Activated CD4-positive, alpha-beta T cell treated with anti-CD3 and anti-CD28 coated beads, Interleukin-2, amount 50 U/mL, for 4 hours (primary cell): Measurements from ENCODE around the gene RAB4A.
"Not testable (repeated sequence)": the region's sequence is repeated elsewhere in the genome, so short reads cannot be mapped to it uniquely, and the experiment has no call there.

Source experiments
- DNase-seq, 2 experiments: peaks; one replicate each; pipeline ENCODE4 v3.0.0-alpha.2; 2020

Gene RAB4A

GRCh38 chr1:229300099-229300757 is 29.3 kb downstream of the RAB4A start:
- no peak for DNase-seq

GRCh38 chr1:229302740-229303139 is 31.8 kb downstream of the RAB4A start:
- DNase-seq = no peak

DNA sequence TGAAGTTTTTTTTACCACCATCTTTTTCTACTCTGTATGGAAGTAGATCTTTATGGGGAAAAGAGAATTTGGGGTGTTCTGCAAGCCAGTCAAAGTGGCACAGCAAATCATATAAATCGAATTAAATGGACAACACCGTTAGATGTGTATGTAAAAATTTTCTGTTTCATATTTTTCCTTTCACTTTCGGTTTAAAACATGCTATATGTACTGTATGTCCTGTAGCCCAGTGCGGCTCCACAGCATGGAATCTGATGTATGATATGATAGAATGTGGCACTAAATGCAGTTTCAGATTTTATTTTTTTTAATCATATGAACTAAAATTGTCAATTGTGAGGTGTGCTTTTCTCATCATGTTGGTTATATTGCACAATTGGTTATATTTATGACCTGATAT is 32.9 kb downstream of the RAB4A start:
- no peak for DNase-seq

DNA sequence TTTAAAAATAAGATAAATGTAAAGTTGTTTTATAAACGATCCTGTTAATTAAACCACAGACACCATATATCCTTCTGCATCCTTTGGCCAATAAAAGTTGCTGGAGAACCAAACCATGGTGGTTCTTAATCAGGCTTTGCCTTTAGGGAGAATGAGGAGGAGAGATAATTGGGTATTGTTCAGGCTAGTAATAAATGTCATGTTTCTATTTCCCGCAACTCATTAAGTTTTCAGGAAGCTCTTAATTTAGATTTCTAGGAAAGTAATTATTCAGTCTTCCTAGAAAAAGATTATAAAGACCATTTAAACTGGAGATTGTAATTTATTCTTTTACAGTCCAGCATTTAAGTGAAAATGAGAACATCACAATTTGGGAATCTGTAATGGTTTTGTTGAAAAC is 34.5 kb downstream of the RAB4A start:
- no peak for DNase-seq

DNA sequence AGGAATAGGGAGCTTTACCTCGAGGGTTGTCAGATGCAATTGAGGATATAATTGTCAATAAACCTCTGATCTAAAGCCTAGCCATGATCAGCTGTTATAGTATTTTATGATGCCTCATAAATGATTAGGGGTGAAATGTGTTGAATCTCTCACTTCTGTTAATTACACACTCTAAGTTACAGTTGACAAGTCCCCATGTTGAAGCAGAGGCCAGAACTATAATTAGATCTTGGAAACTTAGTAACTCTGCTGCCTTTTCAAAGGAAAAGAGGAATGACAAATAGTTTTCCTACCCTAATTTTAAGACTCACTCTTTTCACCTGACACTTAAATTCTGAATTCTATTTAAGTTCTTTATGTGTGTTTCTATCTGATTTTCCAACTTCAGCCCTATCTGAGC is 38.2 kb downstream of the RAB4A start:
- DNase-seq = no peak

DNA sequence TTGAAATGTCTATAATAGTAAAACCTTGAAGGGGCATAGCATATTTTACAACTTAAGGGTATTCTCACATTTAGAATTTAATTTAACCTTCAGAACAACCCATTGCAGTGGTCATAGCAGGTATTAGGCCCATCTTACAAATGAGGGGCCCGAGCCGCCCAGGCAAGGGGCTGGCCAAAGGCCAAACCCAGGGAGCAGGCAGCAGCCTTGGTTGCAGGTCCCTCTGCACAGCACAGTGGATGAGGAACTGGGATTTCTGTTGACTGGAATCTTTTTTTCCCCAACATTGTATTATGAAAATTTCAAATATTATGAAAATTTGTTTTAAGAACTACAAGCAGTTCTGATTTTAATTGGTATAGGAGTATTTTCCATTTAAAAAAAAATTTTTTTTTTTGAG is 38.8 kb downstream of the RAB4A start:
- DNase-seq = no peak

- no peak for DNase-seq
These were observed 39.9 kb downstream of the RAB4A start for GRCh38 chr1:229310833-229311232.

- DNase-seq = no peak
These were observed 45.3 kb downstream of the RAB4A start for GRCh38 chr1:229316166-229316565.

DNA sequence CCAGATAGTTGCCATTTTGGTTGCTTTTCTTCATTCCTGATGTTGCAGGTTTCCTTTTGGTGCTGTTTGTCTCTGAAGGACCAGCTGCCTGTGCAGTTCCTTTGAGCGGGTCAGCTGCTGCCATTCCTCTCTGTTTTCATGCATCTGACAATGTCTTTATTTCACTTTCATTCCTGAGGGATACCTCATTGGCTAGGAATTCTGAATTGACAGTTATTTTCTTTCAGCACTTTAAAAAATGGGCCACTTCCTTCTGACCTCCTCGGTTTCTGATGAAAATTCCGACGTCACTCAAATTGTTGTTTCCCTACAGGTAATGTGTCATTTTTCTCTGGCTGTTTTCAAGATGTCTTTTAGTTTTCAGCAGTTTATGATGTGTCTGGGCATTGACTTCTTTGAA is 47.1 kb downstream of the RAB4A start:
- DNase-seq = no peak

DNA sequence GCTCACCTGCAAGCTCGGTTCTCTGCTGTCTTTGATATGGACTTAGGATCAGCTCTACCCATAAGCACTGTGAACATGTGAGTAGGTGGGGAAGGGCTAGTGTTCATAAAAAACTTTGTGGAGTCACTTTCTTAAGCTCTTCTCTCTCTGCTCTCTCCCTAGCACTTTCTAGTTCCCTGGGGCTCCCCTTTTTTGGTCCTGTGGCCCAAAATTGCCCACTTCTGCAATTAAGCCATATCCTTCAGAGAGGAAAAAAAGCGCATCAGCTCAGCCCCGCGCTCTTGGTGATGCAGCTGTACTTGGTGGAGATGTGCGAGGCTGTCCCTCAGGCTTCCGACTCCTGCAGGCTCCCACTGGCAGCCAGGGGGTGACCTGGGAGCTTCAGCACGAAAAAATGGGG is 48.6 kb downstream of the RAB4A start:
- DNase-seq = no peak

- DNase-seq = no peak
These were observed 52.3 kb downstream of the RAB4A start for GRCh38 chr1:229323201-229323600.

DNA sequence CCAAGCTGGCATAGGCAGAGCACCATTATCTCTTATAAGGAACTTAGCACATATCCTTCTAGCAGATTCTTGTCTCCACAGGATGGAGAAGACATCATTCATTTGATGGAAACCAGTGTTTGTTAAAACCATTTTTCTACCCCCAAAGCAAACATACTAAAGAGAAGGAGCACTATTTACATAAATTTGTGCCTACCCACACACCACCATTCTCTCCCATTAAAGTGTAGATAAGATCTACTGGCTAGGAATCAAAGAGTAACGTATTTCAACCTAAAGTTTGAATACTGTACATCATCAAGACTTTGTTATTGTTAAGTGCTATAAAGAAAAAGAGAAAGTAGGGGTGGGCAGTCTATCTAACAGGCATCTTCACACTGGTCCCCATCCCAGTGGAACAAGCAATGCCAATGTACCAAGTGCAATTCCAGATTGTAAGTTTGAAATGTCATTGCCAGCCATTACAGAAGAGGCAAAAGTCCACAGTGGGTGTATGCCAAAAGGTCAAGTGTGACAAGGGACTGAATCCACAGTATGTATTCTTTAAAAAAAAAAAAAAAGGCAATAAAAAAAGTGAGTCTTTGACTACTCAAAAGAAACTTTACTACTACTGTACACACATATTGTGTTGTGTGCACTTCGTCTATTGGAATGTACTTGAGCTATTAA is 53.1 kb downstream of the RAB4A start:
- DNase-seq = no peak

DNA sequence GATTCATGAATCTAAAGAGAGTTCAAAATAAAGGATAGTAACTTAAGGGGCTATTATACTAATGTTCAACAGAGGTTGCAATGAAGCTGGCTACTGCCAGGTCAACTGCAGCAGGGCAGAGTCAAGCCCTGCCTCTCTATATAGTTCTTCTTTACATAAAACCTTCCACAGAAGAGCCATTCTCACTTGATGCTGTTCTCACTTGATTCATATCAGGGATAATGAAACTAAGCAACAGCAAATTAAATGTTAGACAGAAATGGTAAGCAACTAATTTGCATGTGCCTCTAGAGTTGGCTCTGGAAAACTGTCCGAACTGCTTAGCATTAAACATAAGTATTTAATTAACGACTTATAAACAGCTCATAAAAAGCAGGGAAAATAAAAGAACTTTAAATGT is 54.5 kb downstream of the RAB4A start:
- no peak for DNase-seq

DNA sequence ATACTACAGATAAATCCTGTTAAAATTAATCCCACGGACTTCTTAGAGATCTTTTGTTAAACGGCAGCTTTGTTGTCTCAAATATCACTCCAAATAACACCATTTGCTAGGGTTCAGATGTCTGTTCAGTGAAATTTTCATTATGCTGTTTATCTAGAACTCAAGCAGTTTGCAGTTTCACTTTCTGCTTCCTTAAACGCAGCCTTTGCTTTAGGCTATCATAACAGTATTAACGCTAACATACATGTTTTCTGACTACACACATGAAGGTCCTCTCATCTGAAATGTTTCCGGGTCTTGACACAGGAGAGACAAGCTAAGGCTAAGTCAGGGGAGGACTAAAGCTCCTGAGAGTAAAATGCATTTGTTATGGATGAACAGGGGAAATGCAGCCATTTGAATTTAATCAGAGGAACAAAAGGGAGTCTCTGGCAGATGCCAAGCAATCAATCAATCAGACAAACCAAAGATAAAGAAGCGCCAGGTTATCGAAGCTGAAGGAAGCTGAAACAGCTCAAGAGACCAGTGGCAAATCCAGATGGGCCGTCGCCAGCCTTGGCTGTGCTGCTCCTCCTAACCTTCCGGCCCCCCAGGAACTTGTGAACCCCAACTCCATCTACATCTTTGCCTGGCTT is 55.1 kb downstream of the RAB4A start:
- DNase-seq = no peak

DNA sequence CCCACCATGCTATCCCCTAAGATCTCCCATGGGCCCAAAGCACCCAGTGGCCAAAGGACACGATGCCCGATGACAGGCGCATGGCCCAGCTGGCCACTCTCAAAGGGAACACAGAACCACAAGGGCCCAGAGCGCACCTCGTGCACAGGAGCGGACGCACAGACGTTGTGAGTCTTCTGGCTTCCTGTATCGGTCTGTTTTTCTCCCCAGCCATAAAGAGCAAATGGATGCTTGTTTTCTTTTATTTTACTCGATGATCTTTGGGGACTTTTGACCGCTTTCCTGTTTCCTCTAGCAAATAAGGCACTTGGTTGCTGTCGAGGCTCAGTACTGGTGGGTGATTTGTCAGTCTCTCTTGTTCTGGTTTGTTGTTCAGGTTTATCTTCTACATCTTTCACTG is 55.7 kb downstream of the RAB4A start:
- DNase-seq = no peak

DNA sequence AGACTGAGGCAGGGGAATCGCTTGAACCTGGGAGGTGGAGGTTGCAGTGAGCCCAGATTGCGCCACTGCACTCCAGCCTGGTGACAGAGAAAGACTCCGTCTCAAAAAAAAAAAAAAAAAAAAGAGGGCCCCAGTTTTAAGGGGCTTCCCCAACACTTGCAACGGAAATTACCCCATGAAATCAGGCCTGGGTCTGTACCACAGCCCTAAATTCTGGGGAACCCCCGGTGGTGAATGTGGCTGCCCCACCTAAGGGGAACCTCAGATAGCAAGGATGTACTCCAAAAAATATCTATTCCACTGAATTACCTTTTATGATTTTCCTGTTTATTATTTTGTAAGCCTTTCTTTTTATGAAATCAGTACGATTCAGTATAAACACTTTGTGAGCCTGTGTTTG is 56.9 kb downstream of the RAB4A start:
- not testable (repeated sequence) for DNase-seq

GRCh38 chr1:229328598-229329362 is 57.9 kb downstream of the RAB4A start:
- DNase-seq = no peak

GRCh38 chr1:229334269-229334668 is 63.4 kb downstream of the RAB4A start:
- no peak for DNase-seq

DNA sequence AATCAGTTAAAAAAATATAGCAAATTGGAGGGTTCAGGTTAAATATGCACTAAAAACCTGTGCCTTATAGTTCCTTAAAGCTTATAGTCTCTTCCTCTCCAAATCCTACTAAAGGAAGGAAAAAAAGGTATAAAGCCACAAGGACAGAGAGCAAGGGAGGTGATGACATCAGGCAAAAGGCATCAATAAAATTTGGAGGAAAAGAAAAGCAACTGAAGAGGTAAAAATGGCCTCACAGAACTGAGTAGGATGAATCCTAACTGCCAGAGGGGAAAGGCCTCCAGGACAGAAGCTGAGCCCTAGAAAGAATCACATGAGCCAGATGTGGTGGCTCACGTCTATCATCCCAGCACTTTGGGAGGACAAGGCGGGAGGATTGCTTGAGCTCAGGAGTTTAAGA is 63.8 kb downstream of the RAB4A start:
- DNase-seq = no peak

DNA sequence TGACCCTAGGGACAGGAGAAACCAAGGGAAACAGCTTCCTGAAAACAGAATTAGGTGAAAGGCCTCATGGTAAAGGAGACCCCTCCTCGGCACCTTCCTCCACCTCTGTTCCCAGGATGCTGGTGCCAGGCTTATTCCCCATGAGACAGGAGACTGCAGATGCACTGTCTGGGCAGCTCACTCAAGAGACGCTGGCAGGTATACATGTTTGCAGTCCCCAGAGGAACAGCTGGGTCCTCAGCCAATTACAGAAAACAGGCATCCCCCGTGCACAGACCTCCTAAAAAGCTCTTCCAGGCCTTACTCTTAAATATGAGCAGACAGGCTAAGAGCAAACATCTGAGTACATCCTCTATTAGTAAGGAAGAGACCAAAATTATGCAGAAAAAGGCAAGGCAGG is 65.4 kb downstream of the RAB4A start:
- DNase-seq = no peak

DNA sequence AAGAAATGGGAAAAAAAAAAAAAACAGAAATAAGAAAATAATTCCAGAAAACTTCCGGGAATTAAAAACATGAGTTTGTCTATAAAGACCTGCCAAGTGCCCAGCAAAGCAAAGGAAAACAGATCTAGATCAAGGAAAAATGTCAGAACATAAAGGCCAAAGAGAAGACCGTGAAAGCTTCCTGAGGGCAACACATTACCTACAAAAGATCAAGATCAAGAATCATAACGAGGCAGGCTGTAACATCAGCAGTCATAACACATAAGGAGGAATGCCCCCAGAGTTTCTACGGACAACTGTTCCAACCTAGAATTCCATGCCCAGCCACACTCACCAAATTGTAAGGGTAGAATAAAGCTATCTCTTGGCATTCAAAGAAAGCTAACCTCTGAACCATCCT is 68.2 kb downstream of the RAB4A start:
- DNase-seq = no peak

DNA sequence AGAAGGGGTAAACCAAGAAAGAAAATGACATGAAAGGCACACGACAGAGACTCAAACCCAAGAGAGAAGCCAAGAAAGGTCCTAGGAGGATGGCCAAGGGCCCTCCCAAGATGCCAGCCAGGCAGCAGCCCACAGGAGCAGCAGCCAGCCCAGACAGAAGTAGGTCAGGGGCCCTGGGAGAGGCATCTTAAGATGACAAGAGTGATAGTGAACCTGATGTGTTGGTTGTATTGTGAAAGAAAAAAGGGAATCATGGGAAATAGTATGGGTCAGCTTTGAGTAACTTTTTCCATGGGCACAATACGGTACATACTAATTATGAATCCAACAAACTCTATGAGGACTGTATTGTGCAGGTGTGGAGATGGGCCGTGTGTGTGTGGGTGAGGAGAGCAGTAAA is 68.6 kb downstream of the RAB4A start:
- DNase-seq = no peak

GRCh38 chr1:229340496-229340895 is 69.6 kb downstream of the RAB4A start:
- no peak for DNase-seq
